GM12878 (cell line): ENCODE data around the gene ALDH1A3. TPM values are rescaled to one million over a fixed set of nuclear protein-coding genes. Genes with fewer than 3 reads are reported as not detected.

ENCODE experiments used
- ATAC-seq: fragments of 200-7000 bp; cut with Tn5 transposase; 3 replicates; pipeline ENCODE4 v1.9.1; 2020; ENCODE audit warnings: mild to moderate bottlenecking, moderate library complexity
- BruUV-seq: library from RNA; stranded (reverse); fragments of 400-500 nt; replicated peaks from 2 replicates; lab custom pipeline; 2021; lab: Mats Ljungman, UMichigan
- CTCF ChIA-PET: fragments of 300-600 bp; sonication (Branson Sonifier 250); formaldehyde crosslinking; extraction: SDS; loops from one replicate; lab custom pipeline; 2021; ENCODE audit warnings: inconsistent platforms; lab: Yijun Ruan, JAX
- POLR2A ChIA-PET: fragments of 350-600 bp; formaldehyde crosslinking; extraction: SDS; loops from one replicate; lab custom pipeline; 2021; ENCODE audit warnings: inconsistent platforms; lab: Charles Lee
- RAD21 ChIA-PET: fragments of 300-600 bp; sonication (Branson Sonifier 250); formaldehyde crosslinking; loops from one replicate; lab custom pipeline; 2023; ENCODE audit warnings: antibody characterized with exemption; ENCODE audit not compliant: unreplicated experiment; lab: Charles Lee
- SMC1A ChIA-PET: fragments of 300-600 bp; sonication (Branson Sonifier 250); formaldehyde crosslinking; loops from one replicate; lab custom pipeline; 2023; ENCODE audit not compliant: unreplicated experiment, uncharacterized antibody; lab: Charles Lee
- DNase-seq: peaks from one replicate; pipeline ENCODE4 v3.0.0-alpha.2; 2011; ENCODE audit warnings: low read depth, low spot score
- FAIRE-seq: peaks from 3 replicates; lab custom pipeline; 2011; peaks lifted over from hg19 to GRCh38; lab: Jason Lieb, UNC
- H2AFZ ChIP-seq: 2 replicates; pipeline ENCODE4 v1.6.0; 2011; ENCODE audit warnings: low read depth, low read length, control low read depth; ENCODE audit not compliant: control insufficient read depth
- H3K27ac ChIP-seq: 2 replicates; pipeline ENCODE4 v1.5.1; 2011; ENCODE audit warnings: control low read depth; ENCODE audit not compliant: control insufficient read depth, insufficient read depth
- H3K27me3 ChIP-seq, 2 experiments: replicated peaks in 1 of 2; 2 replicates each; pipeline versions ENCODE4 v1.6.0 to v1.6.1; 2011; ENCODE audit warnings: low read length in 1 of 2; ENCODE audit not compliant: control insufficient read depth in 2 of 2, insufficient read depth in 2 of 2
- H3K36me3 ChIP-seq, 2 experiments: 2 replicates each; pipeline ENCODE4 v1.5.1; 2011; ENCODE audit warnings: low read length in 1 of 2; ENCODE audit not compliant: control insufficient read depth in 2 of 2, insufficient read depth in 2 of 2
- H3K4me1 ChIP-seq: 2 replicates; pipeline ENCODE4 v1.6.1; 2011; ENCODE audit warnings: mild to moderate bottlenecking, low read length, moderate library complexity, mixed read lengths; ENCODE audit not compliant: control insufficient read depth, insufficient read depth
- H3K4me2 ChIP-seq: 2 replicates; pipeline ENCODE4 v1.6.0; 2011; ENCODE audit warnings: control low read depth; ENCODE audit not compliant: control insufficient read depth, insufficient read depth
- H3K4me3 ChIP-seq: fragments of 200-600 bp; sonication (generic); 2 replicates; pipeline ENCODE4 v1.5.1; 2016
- H3K79me2 ChIP-seq: 2 replicates; pipeline ENCODE4 v1.6.0; 2011; ENCODE audit warnings: low read length; ENCODE audit not compliant: control insufficient read depth, insufficient read depth
- H3K9ac ChIP-seq: 2 replicates; pipeline ENCODE4 v1.8.0; 2011; ENCODE audit warnings: low read length, control low read depth, mixed read lengths; ENCODE audit not compliant: control insufficient read depth, insufficient read depth
- H3K9me3 ChIP-seq: replicated peaks from 3 replicates; pipeline ENCODE4 v1.5.1; 2011; ENCODE audit warnings: mild to moderate bottlenecking, low read length; ENCODE audit not compliant: control insufficient read depth, insufficient read depth
- H4K20me1 ChIP-seq: 2 replicates; pipeline ENCODE4 v1.6.0; 2011; ENCODE audit not compliant: control insufficient read depth, insufficient read depth
- EED ChIP-seq: sonication (generic); IDR thresholded peaks from 2 replicates; pipeline ENCODE4 v1.6.1; 2016; ENCODE audit warnings: antibody characterized with exemption, low read depth
- FOXM1 ChIP-seq: IDR thresholded peaks from 2 replicates; pipeline ENCODE4 v1.6.1; 2012; ENCODE audit warnings: low read depth, mild to moderate bottlenecking, inconsistent platforms, low read length, moderate library complexity
- HCFC1 ChIP-seq: fragments of 150-350 bp; IDR thresholded peaks from 2 replicates; pipeline ENCODE4 v1.6.1; 2014; ENCODE audit warnings: low read length
- HDGF ChIP-seq: fragments of 450-650 bp; IDR thresholded peaks from 2 replicates; pipeline ENCODE4 v1.6.1; 2016; ENCODE audit warnings: antibody characterized with exemption
- JUNB ChIP-seq: IDR thresholded peaks from 2 replicates; pipeline ENCODE4 v1.6.1; 2016; ENCODE audit warnings: antibody characterized with exemption, mild to moderate bottlenecking
- NR2F1 ChIP-seq: fragments of 450-650 bp; conservative IDR thresholded peaks from 2 replicates; pipeline ENCODE4 v1.6.1; 2017; ENCODE audit warnings: mild to moderate bottlenecking
- POLR2A ChIP-seq: IDR thresholded peaks from 2 replicates; pipeline ENCODE4 v1.6.1; 2011; ENCODE audit warnings: low read depth, mild to moderate bottlenecking, low read length
- POLR2AphosphoS5 ChIP-seq: IDR thresholded peaks from 2 replicates; pipeline ENCODE4 v1.6.1; 2011; ENCODE audit warnings: mild to moderate bottlenecking, low read length, inconsistent platforms
- ZNF217 ChIP-seq: fragments of 450-650 bp; IDR thresholded peaks from 2 replicates; pipeline ENCODE4 v1.6.1; 2017; ENCODE audit warnings: antibody characterized with exemption, mild to moderate bottlenecking
- WGBS: methylation state at CpG from one replicate; pipeline ENCODE4 v1.1.6; 2016; ENCODE audit warnings: low lambda C conversion rate; ENCODE audit not compliant: insufficient replicate concordance, insufficient coverage; ENCODE audit errors: missing lambda C conversion rate; 5-methylcytosine and 5-hydroxymethylcytosine counted together
- in situ Hi-C: fragments of 300-500 bp; cut with MboI; formaldehyde crosslinking; loops from 9 replicates; pipeline ENCODE4 v1.14.3; 2018; ENCODE audit warnings: mixed read lengths
- intact Hi-C: fragments of 100-400 bp; cut with micrococcal nuclease; formaldehyde crosslinking; loops from one replicate; pipeline ENCODE4 v1.14.2; 2022; ENCODE audit not compliant: unreplicated experiment
- polyA plus RNA-seq, 11 experiments: library from polyadenylated mRNA; depleted of rRNA in 4 of 11; unstranded in 6 of 11; stranded (reverse) in 5 of 11; fragments of >200 nt; fragmentation: Nextera tagmentation in 4 of 11; fragmentation: Illumina TruSeq in 1 of 11; extraction: Ambion mirVana in 4 of 11; extraction: Trizol in 1 of 11; gene quantifications; 1 replicate in 1 of 11; 2 replicates in 10 of 11; pipeline versions ENCODE4 v1.2.1 to v1.2.3, GENCODE V29; 2011 to 2016; ENCODE audit warnings: inconsistent platforms in 2 of 11, missing spikeins in 2 of 11, low read depth in 1 of 11
- total RNA-seq, 4 experiments: library from RNA; depleted of rRNA in 3 of 4; stranded (reverse); fragments of >200 nt in 3 of 4; fragmentation: Illumina TruSeq in 1 of 4; extraction: Trizol in 1 of 4; gene quantifications; 2 replicates each; pipeline versions ENCODE4 v1.2.1 to v1.2.3, GENCODE V29; 2013 to 2021
- TF ChIP-seq, protein P1 (sequence below): fragments of 450-650 bp; formaldehyde crosslinking; IDR thresholded peaks from 2 replicates; pipeline ENCODE4 v1.4.0; 2022; ENCODE audit warnings: mild to moderate bottlenecking, moderate library complexity
- TF ChIP-seq, protein P2 (sequence below): fragments of 450-650 bp; conservative IDR thresholded peaks from 2 replicates; pipeline ENCODE4 v1.6.1; 2017; ENCODE audit warnings: mild to moderate bottlenecking, moderate library complexity
- TF ChIP-seq, protein P3 (sequence below): fragments of 450-650 bp; IDR thresholded peaks from 2 replicates; pipeline ENCODE4 v1.6.1; 2017; ENCODE audit warnings: low read depth, mild to moderate bottlenecking, moderate library complexity

Gene ALDH1A3
- total and polyA plus RNA-seq, 10 of the 15 experiments (the other 5 are each of a cell fraction or from before 2014, with no cell fraction given): 0.06 to 0.69 (median 0.18) TPM

DNA sequence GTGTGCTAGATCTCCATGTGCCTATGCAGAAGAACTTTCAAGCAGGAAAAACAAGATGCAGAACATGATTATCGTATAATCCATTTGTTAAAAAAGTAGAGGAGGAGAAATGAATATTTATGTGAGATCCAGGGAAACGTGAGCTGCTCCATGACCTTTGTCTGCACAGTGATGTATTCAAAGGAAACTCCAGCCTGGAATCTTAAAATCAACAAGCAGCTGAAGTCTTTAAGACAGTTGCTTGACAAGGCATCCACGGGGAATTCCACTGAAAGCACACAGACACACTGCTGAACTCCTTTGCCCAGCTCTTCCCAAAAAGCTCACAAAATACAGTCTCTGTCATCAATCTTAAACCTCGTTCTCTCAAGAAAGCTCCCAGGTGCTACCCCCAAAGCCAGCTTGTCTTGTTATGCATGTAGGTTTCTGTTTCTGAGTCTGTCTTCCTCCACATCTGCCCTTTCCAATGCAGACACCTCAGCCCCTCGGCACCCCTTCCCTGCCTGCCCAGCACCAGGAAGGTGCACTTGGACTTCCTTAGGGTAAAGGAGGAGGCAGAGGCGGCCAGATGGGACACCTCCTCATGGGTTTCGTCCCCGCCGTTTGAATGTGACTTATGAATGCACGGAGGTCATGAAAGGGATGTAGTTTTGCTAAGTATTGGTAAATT lies 68.3 kb downstream of the ALDH1A3 start:
- FAIRE-seq (peak; percentile 88), DNase-seq (no peak), ATAC-seq (peak; percentile 79)
- Histone ChIP-seq H4K20me1 (no peaks in the 10 kb centered on the region), H3K36me3 (no peaks in the 10 kb centered on the region; a peak in 1 of 4 replicates), H3K27ac (peak overlapping the region; percentile 60), H3K4me3 (peak overlapping the region; percentile 42), H3K4me2 (peak overlapping the region; percentile 64), H3K27me3 (no peaks in the 10 kb centered on the region), H3K79me2 (peaks cover 7% of the 10 kb centered on the region), H3K4me1 (peaks cover 11% of the 10 kb centered on the region), H3K9me3 (peaks cover 3% of the 10 kb centered on the region; the same call in 2 of the 3 replicates), H2AFZ (peak overlapping the region; percentile 56), H3K9ac (peak overlapping the region; percentile 21)
- POLR2A ChIA-PET: interaction anchor here (0.6 to 3.3 kb wide), 7 partner anchors 18 to 247 kb away, joined by 3 to 28 read pairs (median 7); partner anchors contain the start of gene LRRK1
- in situ Hi-C loops (loop anchor here (25.0 kb wide), 1 partner anchor 1436 kb away; no protein-coding TSS in a partner anchor), intact Hi-C loops (loop anchor here (2.0 kb wide), 1 partner anchor 19 kb away; no protein-coding TSS in a partner anchor)
- RAD21 ChIA-PET: interaction anchor here (0.6 to 2.6 kb wide), 13 partner anchors 10 to 60 kb away, joined by 3 to 24 read pairs (median 6); partner anchors contain the start of gene LRRK1
- TSS peak; percentile 84 for BruUV-seq
- WGBS: 86% methylated on average over 10 of the region's 10 CpGs
- CTCF ChIA-PET: interaction anchor here (0.7 to 1.8 kb wide), 7 partner anchors 10 to 60 kb away, joined by 3 to 17 read pairs (median 5); partner anchors contain the start of gene LRRK1
- SMC1A ChIA-PET: interaction anchor here (0.7 to 2.5 kb wide), 17 partner anchors 9 to 60 kb away, joined by 3 to 19 read pairs (median 4); partner anchors contain the start of gene LRRK1
- TF ChIP-seq, protein P1, sequence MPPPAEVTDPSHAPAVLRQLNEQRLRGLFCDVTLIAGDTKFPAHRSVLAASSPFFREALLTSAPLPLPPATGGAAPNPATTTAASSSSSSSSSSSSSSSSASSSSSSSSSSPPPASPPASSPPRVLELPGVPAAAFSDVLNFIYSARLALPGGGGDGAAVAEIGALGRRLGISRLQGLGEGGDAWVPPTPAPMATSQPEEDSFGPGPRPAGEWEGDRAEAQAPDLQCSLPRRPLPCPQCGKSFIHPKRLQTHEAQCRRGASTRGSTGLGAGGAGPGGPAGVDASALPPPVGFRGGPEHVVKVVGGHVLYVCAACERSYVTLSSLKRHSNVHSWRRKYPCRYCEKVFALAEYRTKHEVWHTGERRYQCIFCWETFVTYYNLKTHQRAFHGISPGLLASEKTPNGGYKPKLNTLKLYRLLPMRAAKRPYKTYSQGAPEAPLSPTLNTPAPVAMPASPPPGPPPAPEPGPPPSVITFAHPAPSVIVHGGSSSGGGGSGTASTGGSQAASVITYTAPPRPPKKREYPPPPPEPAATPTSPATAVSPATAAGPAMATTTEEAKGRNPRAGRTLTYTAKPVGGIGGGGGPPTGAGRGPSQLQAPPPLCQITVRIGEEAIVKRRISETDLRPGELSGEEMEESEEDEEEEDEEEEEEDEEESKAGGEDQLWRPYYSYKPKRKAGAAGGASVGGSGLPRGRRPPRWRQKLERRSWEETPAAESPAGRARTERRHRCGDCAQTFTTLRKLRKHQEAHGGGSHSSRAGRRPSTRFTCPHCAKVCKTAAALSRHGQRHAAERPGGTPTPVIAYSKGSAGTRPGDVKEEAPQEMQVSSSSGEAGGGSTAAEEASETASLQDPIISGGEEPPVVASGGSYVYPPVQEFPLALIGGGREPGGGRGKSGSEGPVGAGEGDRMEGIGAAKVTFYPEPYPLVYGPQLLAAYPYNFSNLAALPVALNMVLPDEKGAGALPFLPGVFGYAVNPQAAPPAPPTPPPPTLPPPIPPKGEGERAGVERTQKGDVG (CRISPR knock-in tag): no peak
- TF ChIP-seq EED (0 out of 2 replicates have a peak, but pooled peaks have one; percentile 19), FOXM1 (no peak), HCFC1 (no peak), ZNF217 (no peak), POLR2A (no peak; the same call in 1 of the 2 replicates), JUNB (no peak), HDGF (0 out of 2 replicates have a peak, but pooled peaks have one; percentile 18), POLR2AphosphoS5 (peak; percentile 75), NR2F1 (0 out of 2 replicates have a peak, but pooled peaks have one; percentile 40)
- TF ChIP-seq, protein P2, sequence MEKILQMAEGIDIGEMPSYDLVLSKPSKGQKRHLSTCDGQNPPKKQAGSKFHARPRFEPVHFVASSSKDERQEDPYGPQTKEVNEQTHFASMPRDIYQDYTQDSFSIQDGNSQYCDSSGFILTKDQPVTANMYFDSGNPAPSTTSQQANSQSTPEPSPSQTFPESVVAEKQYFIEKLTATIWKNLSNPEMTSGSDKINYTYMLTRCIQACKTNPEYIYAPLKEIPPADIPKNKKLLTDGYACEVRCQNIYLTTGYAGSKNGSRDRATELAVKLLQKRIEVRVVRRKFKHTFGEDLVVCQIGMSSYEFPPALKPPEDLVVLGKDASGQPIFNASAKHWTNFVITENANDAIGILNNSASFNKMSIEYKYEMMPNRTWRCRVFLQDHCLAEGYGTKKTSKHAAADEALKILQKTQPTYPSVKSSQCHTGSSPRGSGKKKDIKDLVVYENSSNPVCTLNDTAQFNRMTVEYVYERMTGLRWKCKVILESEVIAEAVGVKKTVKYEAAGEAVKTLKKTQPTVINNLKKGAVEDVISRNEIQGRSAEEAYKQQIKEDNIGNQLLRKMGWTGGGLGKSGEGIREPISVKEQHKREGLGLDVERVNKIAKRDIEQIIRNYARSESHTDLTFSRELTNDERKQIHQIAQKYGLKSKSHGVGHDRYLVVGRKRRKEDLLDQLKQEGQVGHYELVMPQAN: no peak
- TF ChIP-seq, protein P3, sequence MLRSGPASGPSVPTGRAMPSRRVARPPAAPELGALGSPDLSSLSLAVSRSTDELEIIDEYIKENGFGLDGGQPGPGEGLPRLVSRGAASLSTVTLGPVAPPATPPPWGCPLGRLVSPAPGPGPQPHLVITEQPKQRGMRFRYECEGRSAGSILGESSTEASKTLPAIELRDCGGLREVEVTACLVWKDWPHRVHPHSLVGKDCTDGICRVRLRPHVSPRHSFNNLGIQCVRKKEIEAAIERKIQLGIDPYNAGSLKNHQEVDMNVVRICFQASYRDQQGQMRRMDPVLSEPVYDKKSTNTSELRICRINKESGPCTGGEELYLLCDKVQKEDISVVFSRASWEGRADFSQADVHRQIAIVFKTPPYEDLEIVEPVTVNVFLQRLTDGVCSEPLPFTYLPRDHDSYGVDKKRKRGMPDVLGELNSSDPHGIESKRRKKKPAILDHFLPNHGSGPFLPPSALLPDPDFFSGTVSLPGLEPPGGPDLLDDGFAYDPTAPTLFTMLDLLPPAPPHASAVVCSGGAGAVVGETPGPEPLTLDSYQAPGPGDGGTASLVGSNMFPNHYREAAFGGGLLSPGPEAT: peak; percentile 77
